Activated CD4-positive, alpha-beta T cell treated with anti-CD3 and anti-CD28 coated beads for 24 hours (primary cell): Measurements from ENCODE around the gene ZNF445.
"Not testable (repeated sequence)": the region's sequence is repeated elsewhere in the genome, so short reads cannot be mapped to it uniquely, and the experiment has no call there.

Experiments used
- DNase-seq, 2 donors: peaks; one replicate each; pipeline ENCODE4 v3.0.0-alpha.2; 2020; ENCODE audit warnings: low read depth in 2 of 2

Gene ZNF445

DNA sequence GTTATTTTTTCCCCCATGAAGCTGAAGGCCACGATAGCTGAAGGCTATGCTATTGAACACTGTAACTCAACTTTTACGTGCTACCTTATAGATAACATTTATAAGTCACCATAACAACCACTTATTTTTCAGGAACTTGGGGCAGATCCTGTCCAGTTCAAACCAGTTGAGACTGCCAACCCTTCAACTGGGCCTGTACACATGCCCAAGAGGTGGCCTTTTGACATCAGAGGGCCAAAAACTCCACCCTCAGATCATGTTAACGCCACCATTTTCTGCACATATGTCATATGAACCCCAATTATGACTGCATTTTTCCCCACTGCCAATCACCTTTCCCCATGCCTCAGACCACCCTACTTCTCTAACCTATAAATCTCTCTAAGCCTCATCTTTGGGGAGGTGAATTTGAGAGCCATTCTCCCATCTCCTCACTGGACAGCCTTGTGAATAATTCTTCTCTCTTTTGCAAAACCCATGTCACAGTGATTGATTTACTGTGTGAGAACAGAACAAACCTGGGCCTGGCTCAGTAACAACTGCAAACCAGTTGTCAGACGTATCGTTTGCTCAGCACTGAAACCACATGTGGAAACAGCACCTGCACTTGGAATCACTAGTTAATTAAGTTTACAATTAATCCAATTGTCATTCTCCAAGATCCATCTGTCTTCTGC lies 42.5 kb downstream of the ZNF445 start:
- no peak for DNase-seq

GRCh38 chr3:44430466-44430865 lies 47.0 kb downstream of the ZNF445 start:
- no peak for DNase-seq

- DNase-seq = no peak
These were observed 48.0 kb downstream of the ZNF445 start for GRCh38 chr3:44429459-44429858.

DNA sequence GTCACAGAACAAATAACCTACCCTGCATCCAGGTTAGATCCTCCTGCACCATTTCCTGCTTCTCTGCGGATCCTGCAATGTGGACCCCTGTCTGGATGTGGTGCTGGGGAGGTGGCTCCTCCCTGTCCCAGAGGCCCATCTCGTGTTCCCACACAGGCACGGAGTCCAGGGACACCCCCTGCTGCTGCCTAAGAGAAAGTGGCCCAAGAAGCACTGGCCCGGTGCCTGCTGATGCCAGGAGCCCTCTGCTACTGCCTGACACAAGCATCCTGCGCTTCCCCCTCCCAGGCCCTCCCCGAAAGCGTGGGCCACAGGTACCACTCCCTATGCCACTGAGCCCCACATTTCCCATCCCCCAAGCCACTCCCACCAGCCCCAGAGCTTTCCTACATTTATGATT lies 48.6 kb downstream of the ZNF445 start:
- no peak for DNase-seq

- DNase-seq = no peak
These were observed 49.8 kb downstream of the ZNF445 start for GRCh38 chr3:44427683-44428082.

DNA sequence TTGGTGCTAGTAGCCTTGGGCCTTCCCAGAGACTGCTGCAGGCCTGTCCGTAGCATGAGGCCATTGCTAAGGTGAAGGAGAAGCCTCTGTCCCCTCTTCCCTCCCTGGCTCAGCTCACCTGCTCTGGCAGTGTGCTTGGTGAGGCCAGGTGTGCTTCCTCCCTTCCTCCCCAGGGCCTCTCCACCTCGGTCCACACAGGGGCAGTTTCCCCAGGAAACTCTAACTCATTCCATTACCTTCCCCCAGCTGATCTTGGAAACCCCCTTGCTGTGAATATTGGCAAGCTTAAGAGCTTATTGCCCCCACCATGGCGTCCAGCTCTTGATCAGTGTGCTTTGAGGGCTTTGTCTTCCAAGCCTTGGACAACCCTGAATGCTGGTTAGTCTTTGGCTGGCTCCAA lies 52.7 kb downstream of the ZNF445 start:
- DNase-seq = no peak

DNA sequence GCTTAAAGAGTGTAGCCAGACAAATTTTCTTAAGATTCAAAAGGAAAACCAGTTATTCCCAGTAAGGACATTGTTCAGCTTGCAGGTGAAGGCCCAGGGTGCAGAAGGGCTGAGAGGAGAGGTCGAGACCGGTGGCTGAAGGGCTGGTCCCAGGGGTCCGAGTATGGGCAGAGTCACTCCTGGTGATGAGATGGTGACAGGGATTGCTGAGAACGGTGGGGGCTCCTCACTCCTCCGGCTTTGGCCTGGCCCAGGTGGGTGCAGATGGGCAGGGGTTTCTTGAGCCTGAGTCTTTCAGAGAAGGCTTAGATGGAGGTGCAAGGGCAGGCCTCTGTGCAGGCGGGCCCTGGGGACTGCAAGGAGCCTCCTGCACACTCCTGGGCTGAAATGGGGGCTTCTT lies 56.2 kb downstream of the ZNF445 start:
- no peak for DNase-seq

- DNase-seq = no peak
These were observed 56.8 kb downstream of the ZNF445 start for GRCh38 chr3:44420676-44421075.

- DNase-seq = no peak
These were observed 57.4 kb downstream of the ZNF445 start for GRCh38 chr3:44419923-44420650.

GRCh38 chr3:44419116-44419922 lies 58.2 kb downstream of the ZNF445 start:
- DNase-seq = no peak

DNA sequence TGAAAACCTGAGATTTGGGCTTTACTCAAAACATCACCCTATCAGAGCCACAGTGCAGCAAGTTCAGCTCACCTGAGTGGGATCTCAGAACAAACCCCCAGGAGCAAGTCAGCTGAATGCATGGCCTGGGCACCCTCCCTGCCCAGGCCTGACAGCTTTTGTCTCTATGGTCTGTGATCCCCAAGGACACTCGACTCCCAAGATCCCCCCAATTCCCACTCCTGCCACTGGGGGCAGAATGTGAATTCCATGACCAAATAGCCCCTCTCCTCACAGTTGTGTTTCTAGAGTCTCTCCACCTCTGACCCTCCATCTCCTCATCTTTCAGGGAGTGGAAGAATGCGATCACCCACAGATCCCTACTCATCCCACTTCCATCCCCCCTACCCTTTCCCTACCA lies 58.9 kb downstream of the ZNF445 start:
- no peak for DNase-seq

GRCh38 chr3:44418118-44418517 lies 59.4 kb downstream of the ZNF445 start:
- DNase-seq = not testable (repeated sequence)

GRCh38 chr3:44416031-44417030 lies 61.1 kb downstream of the ZNF445 start:
- DNase-seq = no peak

DNA sequence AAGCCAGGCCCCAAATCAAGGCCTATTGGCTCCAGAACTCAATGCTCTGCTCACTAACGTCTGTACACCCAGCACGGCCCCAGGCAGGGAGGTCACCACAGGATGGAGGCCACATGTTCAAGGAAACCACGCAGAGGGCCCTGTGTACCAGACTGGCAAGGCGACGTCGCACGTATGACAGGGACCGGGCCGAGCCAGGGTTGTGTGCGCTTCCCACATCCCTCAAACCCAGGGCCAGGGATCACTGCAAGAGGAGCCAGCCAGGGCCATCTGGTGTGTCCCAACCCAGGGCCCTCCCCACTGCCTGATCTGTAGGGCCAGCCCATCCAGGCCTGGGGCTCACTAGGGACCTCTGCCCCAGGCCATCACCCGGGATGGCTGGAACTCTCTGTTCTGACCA lies 62.0 kb downstream of the ZNF445 start:
- DNase-seq = no peak

DNA sequence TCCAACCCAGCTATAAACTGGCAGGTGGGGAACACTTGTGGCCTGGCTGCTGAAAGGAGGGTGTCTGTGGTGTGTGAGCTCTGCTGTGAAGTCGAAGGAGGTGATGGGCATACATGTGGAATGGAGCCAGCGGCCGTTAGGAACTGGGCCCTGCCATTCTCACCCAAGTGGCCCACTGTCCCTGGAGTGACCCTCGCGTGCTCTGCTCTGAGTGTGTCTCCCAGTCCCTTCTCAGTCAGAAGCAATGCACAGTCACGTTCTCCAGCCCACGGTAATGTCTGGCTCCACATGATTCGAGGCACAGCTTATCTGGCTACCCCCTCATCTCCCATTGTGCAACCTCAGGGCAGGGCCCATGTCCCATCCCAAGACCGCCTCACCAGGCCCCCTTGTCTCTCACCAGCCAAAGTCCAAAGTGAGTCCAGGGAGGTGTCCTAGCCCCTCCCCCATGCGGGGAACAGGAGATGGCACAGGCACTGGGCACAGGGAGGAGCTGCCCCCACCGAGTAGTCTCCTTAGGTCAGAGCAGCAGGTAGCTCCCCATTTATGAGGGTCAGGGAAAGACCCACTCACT lies 62.9 kb downstream of the ZNF445 start:
- DNase-seq = no peak

GRCh38 chr3:44412365-44412764 lies 65.1 kb downstream of the ZNF445 start:
- no peak for DNase-seq

GRCh38 chr3:44411031-44411645 lies 66.3 kb downstream of the ZNF445 start:
- DNase-seq = no peak

GRCh38 chr3:44409640-44410410 lies 67.6 kb downstream of the ZNF445 start:
- no peak for DNase-seq

GRCh38 chr3:44402548-44402947 lies 74.9 kb downstream of the ZNF445 start:
- no peak for DNase-seq

- no peak for DNase-seq
These were observed 76.7 kb downstream of the ZNF445 start for GRCh38 chr3:44400771-44401170.
